NCI-H524 (cell line): ENCODE data around the gene UBAP2.

ENCODE experiments used
- DNase-seq, 2 experiments: peaks; one replicate each; lab custom pipeline; 2025; lab: John Stamatoyannopoulos, UW

UBAP2 gene

DNA sequence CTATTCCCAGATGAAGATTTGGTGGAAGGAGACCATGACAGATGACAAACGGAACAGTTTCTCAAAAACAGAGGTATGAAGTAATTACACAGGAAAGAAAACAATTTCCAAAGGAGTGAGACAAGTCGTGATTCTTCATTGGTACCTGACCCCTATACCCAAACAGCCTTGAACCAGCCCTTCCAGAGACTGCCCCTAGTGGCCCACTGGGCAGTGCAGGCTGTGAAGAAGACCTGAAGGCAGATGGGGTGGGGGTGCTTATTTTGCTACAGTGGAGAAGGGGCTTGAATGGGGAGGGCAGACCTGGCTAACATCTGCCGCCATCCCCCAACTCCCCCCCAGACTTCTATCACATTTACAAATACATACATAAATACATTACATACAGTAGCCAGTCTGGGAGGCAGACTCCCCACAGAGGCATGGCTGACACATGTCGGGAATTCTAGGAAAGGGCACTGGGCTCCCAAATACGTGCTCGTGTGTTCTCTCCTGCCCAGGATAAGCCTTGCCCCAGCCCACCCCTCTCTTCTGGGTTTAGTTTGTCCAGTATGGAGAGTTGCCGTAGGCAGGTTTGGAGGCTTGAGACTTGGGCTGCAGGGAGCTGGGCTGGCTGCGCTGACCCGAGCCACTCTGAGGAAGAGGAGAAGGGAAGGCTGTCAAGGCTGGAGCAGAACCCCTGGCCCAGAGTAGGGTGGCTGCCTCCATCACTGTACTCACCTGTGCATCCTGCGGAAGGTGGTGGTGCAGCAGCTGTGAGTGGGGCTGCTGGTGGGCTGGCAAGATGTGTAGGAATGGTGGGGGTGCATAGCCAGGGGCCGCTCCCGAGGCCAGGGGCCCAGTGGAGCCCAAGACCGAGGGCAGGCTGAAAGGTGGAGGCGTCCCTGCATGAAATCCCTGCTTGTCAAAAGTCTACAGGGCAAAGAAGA is 126.5 kb downstream of the UBAP2 start:
- peak; percentile 11 to 61 for DNase-seq

DNA sequence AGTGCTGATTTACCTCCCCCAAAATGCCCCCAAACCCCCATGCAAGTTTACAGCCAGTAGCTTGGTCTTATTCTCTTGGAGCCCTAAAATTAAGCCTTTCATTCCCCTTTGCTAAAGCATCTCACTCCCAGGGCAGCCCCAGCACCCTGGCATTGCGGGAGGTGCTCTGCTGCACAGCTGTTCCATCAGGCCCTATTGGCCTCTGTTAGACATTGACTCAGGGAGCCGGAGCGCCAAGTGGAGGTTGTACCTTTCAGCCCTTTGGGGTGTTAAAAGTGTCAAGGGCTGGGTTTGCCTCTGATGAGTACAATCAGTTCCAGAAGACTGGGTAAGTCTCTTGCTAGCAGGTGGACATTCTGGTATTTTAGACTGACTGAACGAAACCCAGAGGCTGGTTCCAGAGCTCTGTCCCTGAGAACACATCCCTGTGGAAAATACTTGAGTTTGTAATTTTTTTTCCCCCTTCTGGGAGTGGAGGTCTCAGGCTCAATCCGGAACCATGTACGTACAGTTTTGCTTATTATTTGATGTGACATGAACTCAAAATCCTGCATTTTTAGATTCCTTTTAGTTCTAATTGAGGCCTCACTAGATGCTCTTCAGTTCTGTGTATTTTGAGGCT is 129.3 kb downstream of the UBAP2 start:
- no peak for DNase-seq

DNA sequence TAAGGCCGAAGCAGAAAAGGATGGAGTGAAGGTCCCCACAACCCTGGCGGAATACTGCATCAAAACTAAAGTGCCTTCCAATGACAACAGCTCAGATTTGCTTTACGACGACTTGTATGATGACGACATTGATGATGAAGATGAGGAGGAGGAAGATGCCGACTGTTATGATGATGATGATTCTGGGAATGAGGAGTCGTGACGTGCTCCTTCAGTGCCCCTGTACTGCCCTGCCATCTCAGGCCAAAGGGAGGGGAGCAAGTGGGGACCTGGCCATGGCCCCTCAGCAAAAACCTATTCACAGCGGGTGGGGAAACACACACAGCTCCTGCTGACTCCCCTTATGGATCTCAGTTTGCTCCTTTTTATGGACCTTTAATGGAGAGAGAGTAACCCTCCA is 131.7 kb downstream of the UBAP2 start:
- DNase-seq = no peak

DNA sequence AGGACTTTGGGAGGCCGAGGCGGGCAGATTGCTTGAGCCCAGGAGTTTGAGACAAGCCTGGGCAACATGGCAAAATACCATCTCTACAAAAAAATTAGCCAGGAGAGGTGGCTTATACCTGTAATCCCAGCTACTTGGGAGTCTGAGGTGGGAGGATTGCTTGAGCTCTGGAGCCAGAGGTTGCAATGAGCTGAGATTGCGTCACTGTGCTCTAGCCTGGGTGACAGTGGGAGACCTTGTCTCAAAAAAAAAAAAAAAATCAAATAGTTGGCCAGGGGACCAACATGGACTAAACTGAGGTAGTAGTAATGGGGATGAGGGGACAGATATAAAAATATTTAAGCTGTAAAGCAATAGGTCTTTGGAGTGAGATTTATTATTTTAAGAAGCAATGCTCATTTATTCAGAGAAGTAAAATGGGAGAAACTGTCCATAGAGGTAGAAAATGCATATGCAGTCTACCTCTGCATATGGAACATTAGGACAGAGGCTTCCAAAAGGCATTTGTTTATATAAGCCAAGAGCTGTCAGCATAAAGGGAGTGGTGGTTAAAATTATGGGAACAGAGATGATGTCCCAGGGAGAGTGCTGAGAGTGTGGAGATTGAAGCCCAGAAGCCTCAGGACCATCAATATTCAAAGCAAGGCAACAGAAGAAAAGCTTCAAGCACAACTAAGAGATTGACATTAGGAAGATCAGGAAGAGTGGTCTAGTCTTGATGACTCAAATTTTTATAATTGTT is 133.6 kb downstream of the UBAP2 start:
- DNase-seq = no peak

DNA sequence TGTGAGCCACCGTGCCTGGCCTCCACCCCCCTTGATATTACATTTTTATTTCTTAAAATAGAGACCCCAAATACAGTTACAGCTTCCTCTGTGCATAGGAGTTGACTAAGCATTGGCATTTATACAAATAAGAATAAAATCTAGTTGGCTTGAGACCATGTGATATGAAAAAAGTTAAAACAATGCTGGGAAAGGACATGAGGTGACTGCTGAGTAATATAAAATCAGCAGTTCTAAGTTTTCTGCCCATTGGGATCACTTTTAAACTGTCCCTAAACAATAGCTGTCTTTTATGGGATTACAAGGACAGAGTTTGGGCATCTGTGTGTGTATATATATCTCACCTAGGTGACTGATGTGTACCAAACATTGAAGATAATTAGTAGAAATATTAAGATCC is 135.1 kb downstream of the UBAP2 start:
- no peak for DNase-seq

DNA sequence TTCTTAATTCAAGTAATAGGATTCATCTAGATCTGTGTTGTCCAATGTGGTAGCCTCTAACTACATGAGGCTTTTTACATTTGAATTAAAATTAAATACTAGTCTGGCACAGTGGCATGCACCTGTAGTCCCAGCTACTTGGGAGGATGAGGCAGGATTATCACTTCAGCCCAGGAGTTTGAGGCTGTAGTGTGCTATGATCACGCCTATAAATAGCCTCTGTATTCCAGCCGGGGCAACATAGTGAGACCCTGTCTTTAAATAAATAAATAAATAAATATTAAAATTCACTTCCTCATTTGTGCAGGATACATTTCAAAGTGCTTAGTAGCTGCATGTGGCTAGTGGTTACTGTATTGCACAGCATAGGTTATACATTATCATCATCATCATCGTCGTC is 139.9 kb downstream of the UBAP2 start:
- no peak for DNase-seq

DNA sequence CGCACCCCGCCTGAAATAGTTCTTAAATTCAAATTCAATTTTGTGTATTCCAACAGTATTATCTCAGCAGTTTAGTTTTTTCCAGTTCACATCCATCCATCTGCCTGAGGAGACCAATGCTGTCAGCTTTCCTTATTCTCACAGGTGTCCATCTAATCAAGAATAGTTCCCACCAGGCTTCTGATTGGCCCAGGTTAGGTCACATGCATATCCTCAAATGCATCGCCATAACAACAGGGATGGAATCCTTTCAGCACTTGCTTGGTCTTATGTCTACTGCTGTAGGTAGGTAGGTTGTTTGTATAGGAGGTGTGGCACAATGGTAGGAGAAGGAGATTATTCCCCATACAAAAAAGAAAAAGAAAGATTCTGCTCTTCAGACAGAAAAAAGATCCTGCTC is 140.6 kb downstream of the UBAP2 start:
- peak in 1 of 2 experiments; percentile 14 for DNase-seq

DNA sequence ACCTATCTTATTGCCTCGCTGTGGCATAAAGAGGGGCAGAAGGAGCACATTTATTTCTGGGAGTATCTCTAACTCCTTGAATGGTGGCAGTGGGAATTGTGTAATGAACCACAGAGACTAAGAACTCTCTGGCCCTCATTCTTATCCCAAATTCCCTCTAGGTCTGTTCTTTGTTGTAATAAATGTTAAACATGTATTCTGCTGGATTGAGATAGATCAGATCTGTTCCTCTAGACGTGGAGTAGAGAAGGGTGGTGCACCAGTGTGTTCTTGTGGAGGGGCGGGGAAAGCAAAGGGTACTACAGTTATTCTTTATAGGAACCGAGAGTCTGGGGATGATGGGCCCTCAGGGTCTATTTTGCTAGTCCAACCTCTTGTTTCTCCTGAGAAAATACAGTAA is 141.3 kb downstream of the UBAP2 start:
- no peak for DNase-seq

DNA sequence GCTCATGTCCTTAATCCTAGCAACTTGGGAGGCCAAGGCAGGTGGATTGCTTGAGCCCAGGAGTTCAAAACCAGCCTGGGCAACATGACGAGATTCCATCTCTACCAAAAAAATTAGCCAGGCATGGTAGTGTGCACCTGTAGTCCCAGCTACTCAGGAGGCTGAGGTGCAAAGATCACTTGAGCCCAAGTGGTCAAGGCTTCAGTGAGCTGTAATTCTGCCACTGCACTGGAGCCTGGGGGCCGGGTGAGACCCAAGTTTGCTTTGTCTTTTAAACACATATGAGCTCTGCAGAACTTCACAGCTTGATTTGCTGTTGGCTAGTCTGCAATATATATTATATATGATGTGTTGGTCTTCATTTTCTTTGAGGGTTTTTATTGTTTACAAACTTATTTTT is 141.9 kb downstream of the UBAP2 start:
- DNase-seq = no peak

DNA sequence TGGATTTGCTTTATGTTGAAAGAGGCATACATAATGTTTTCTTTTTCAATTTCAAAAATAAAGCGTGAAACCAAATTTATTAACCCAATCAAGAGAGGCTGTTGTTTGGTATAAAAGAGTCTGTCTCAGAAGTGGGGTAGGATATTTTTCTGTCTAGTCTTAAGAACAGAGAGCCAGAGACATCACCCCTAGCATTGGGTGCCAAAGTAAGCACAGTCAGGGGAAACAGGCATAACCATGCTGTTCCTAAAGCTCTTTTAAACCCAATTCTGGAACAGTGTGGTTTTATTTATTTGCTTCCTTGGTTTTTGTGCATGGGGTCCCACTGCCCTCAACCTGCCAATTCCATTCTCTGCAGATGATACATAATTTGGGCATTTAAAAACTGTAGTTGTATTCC is 143.6 kb downstream of the UBAP2 start:
- DNase-seq = no peak

DNA sequence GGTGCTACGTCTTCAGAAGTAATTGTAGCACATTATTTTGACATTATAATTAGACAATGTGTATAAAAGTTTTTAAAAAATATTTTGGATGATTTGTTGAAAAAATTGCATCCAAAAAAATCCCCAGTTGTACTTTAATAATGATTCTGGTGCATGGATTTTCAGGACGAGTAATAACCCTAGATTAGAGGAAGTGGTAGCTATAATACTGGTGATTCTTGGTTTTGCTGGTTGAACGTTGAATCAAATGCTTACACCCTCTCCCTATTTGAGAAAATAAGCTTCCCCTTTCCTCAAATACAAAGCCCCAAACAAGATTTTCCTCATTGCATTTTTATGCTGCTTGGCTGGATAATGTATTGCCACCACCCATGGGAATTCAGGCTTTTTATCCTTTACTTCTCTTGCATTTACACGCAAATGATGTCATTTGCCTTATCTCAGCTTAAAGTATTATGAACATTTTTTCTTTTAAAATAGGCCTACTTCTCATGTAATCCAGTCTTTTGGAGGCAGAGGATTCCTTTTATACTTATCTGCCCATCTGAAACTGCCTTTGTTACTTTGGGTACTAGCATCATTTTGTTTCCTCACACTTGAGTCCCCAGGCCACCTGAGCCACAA is 145.4 kb downstream of the UBAP2 start:
- no peak for DNase-seq

DNA sequence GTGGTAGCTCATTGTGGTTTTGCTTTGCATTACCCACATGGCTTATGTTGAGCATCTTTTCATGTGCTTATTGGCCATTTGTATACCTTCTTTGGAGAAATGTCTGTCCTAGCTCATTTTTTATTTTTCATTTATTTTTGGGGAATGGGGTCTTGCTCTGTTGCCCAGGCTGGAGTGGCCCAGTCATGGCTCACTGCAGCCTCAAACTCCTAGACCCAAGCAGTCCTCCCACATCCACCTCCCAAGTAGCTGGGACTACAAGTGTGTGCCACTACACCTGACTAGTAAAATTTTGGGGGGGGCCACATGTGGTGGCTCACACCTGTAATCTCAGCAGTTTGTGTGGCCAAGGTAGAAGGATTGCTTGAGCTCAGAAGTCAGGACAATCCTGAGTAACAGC is 154.4 kb downstream of the UBAP2 start:
- no peak for DNase-seq

DNA sequence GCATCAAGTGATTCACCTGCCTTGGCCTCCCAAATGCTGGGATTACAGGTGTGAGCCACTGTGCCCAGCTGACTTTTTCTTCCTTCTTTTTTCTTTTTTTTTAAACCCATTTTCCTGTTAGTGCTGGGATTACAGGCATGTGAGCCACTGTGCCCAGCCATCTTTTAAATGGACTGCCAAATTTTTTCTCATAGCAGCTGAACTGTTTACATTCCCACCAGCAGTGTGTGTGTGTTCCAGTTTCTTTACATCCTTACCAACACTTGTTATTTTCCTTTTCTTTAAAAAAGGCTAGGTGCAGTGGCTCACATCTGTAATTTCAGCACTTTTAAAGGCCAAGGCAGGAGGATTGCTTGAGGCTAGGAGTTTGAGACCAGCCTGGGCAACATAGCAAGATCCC is 154.8 kb downstream of the UBAP2 start:
- no peak for DNase-seq

DNA sequence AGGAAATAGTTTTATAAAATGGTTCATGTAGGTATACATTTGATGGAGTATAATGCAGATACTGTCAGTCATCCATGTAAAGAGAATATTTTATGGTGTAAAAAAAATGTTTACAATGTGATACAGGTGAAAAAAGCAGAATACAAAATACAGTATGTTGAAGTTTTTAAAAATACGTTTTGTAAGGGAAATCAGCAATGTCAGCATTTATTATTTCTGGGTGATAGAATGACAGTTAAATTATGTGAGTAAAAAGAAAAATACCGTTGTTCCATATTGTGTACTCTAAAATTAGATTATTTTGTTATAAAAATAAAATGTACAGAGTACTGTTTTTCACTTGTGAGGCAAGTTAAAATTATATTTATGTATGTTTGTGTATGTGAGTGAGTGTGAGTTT is 162.7 kb downstream of the UBAP2 start:
- no peak for DNase-seq

DNA sequence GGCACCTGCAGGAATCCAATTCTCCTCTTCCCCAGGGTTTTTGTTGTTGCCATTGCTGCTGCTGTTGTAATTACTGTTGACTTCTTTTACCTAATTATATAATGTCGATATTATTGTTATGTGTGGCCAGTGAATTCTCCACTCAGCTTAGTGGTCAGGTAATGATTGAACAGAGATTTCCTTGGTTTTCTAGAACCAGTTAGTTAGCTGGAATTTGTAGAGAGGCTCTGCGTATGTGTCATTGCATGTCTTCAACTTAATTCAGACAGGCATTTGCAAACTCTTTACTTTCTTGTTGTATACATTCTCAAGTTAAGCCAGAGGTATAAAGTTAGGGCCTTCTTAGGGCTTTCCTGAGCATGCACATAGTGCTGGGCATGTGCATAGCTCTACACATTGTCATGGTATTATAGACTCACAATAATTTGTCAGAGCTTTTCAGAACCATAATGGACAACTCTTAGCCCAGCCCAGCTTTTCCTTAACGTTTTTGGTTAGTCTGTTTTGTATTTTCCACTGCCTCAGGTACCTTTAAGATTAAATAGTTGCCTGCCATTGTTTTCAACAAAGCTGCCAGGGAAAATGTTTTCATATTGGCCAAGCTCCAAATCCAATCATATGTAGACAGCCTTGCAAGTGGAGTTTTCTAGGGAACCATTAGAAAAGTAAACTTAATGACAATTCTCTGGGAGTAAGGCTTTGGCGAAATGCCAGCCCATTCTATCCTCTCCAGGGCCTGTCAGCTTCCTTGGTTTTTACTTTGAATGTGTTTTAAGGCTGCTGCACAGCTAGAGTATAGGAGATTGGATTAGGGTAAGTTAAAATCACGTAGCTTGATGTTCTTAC is 163.6 kb downstream of the UBAP2 start:
- peak in 1 of 2 experiments; percentile 32 for DNase-seq

DNA sequence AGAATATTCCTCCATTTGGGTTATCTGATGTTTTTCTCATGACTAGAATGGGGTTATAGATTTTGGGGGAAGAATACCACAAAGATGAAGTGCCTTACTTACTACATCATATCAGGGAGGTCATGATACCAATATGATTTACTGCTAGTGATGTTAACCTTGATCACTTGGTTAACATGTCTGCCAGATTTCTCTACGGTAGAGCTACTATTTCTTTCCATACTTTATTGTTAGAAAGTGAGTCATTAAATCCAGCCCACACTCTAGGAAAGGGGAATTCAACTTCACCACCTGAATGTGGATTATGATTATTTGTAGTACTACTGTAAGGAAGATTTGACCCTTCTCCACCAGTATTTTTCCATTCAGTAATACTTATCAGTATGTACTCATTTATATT is 167.1 kb downstream of the UBAP2 start:
- DNase-seq = no peak

DNA sequence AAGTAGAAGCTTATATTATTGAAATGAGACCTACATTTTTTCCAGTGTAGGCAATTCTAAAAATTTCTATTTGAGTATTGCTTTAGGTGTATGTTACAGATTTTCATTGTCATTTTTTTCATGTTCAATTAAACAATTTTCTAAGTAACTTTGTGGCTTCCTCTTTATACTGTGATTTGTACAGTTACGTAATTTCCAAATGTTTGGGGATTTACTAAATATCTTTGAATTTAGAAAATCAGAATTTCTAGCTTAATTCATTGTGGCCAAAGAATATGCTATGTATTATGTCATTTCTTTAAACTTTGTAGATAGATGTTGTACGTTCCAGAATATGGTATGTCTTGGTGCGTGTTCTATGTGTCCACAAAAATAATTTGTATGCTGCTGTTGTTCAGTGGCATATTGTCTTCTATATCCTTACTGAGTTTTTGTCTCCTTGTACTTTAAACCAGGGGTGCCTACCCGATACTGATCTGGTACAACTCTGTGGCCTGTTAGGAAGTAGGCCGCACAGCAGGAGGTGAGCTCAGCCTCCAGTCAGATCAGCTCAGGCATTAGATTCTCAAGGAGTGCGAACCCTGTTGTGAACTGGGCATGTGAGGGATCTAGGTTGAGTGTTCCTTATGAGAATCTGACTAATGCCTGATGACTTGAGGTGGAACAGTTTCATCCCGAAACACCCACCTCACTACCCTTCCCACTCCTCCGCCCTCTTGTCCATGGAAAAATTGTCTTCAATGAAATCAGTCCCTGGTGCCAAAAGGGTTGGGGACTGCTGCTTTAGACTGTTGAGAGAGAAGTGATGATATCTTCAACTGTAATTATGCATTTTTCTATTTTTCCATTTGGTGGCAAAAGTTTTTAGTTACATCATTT is 168.2 kb downstream of the UBAP2 start:
- no peak for DNase-seq

DNA sequence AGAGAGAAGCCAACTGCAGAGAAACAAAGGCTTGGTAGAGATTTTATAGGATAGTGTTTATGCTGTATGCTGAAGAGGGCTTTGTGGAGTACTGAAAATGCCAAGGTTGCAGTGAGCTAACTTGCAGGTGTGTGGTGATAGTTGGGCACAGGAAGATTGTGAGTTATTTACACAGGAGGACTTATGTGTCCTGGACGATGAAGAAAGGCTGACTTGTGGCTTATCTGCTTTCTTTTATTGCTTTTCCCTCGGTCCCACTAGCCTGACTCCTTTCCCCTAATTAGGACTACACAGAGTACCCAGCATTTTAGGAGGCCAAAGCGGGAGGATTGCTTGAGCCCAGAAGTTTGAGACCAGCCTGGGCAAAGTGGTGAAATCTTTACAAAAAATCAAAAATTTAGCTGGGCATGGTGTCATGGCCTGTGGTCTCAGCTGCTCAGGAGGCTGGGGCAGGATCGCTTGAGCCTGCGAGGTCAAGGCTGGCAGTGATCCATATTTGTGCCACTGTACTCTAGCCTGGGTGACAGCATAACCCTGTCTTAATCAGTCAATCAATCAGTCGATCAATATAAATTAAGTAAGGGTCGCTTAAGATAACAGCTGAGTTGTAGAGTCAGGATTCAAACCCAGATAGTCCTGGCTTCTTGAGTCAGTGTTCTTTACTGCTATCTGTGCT is 169.9 kb downstream of the UBAP2 start:
- DNase-seq = no peak

DNA sequence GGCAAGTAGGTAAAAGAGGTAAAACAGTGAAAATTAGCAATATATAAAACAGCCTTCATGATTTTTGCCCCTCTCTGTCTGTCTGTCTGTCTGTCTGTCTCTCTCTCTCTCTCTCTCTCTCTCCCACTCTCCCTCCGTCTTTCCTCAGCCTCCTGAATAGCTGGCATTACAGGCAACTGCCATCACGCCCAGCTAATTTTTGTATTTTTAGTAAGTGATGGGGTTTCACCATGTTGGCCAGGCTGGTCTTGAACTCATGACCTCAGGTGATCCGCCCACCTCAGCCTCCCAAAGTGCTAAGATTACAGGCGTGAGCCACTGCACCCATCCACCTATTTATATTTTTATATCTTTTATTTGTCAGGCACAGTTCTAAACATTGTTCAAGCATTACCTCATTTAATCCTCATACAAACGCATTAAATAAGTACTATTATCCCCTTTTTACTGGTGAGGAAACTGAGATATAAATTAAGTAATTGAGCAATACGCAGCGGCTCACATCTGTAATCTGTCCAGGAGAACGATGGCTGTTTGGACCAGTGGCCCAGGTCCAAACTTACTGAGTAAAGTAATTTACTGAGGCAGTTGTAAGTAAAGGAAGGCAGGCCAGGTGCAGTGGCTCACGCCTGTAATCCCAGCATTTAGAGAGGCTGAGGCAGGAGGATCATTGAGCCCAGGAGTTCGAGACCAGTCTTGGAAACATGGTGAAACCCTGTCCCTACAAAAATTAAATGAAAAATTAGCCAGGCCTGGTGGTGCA is 170.8 kb downstream of the UBAP2 start:
- no peak for DNase-seq
